HG02759 (cell line): ENCODE results near the gene HPSE2.

Source experiments
- ATAC-seq: cut with Tn5 transposase; IDR thresholded peaks from one replicate; pipeline ENCODE4 v1.9.1; 2021; ENCODE audit warnings: mild to moderate bottlenecking, moderate library complexity; ENCODE audit not compliant: unreplicated experiment

HPSE2 gene

DNA sequence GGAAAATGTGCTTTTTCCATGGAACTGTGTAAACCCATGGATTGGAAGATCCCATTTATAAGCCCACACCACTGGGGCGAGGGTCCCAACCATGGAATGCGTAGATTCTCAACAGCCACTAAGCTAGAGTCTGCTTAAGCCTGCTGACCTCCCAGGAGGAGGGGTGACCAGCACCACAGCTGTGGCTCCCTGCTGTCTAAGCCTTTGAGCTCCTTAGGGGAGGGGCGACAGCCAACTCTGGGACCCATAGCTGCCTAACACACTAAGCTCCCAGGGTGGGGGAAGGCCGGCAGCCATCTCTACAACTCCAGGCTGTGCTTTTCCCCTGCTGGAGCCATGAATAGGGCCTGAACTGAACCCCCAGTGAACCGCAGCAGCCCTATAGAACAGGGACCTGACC lies 539.1 kb downstream of the HPSE2 start:
- no peak for ATAC-seq

DNA sequence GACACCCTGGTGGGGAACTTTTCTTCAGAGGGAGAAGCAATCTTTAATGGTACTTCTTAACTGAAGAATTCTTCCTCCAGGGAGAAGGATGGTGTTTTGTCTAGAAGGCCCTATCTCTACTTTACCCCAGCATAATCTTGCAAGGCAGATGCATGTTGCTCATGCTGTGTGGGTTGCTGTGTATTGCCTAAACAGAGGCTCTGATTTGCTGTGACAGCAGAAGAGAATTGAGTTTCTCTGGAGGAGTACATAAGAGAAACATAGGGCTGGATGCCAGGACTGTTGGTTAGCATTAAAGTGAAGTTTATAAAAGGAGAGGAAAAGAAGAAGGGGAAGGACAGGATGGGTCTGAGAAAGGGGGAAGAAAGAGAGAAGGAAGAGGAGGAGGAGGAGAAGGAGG lies 540.8 kb downstream of the HPSE2 start:
- no peak for ATAC-seq

DNA sequence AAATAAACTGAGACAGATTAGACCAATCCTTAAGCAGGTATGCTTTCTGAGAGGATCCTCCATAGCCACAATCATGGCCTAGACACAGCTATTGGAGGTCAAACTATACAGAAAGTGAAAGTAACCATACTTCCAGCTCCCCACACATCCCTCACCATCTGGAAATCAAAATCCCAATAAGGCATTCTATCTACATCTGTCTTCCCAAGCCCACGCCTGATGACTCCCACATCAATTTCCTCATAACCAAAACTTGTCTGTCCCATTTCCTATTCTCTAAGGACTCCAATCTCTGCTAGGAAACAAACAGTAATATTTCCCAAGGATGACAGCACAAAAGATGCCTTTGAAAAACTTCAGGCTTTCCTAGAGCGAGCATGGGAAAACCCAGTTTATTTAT lies 541.6 kb downstream of the HPSE2 start:
- ATAC-seq: no peak

DNA sequence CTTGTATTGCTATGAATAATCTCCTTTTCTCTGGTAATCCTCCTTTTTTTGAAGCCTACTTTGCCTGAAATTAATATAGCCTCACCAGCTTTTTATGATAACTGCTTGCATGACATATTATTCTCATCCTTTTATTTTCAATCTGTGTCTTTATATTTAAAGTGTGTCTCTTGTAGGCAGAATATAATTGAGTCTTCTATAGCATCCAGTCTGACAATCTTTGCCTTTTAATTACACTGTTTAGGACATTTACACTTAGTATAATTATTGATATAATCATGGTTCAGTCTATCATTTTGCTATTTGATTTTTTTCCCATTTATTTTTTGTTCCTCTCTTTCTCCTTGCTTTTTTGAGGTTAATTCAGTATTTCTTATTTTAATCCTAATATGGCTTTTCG lies 548.0 kb downstream of the HPSE2 start:
- ATAC-seq: no peak

DNA sequence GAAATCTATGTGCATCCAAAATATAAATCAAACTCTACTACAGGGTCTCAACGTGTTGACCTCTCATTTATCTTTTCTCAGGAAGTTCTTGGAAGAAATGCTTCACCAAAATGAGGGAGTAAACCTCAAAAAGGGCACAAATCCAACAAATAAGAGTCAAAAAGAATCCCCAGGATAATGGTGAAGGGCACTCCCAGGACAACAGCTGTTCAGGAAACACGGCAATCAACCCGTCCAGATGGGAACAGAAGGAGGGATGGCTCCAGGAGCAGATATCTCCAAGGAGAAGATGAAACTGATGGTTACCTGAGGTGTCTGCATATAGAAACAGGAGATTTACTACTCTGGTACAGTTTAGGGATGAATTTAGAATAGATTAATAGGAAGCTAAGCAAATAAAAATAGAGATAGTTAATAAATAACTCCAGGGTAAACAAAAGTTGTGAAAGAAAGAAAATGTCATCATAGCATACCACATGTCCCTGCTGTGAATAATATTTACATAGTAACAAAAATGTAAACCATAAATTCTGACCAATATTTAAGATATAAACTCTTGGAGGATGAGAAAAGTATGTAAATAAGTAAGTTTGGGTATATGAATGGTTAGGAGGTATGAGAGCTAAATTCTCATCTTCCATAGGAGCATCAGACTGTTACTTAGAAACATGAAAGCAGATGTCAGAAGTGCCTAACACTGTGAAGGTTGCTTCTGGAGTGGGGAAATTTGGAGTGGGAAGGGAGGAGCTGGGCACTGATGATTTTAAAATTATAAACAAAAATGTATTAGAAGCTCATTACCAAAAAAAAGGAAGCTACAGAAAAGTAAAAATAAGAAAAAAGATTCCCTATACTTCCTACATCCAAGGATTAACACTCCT lies 551.4 kb downstream of the HPSE2 start:
- no peak for ATAC-seq

DNA sequence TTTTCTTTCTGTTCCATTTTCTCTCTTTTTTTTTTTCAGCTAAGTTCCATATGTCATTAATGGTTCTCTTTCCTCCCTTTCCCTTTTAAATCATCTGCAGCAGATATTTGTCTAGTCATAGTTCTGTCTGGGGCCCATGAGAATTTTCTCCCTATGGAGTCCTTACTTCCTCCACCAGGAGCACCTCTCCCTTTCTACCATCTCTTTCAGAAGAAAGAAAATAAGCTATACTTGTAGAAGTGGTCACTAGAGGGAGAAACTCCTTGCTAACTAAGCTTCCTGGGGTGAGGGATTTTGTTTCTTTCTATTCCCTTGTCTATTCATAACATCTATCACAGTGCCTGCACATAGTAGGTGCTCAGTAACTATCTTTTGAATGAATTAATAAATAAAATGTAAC lies 558.8 kb downstream of the HPSE2 start:
- ATAC-seq: no peak

DNA sequence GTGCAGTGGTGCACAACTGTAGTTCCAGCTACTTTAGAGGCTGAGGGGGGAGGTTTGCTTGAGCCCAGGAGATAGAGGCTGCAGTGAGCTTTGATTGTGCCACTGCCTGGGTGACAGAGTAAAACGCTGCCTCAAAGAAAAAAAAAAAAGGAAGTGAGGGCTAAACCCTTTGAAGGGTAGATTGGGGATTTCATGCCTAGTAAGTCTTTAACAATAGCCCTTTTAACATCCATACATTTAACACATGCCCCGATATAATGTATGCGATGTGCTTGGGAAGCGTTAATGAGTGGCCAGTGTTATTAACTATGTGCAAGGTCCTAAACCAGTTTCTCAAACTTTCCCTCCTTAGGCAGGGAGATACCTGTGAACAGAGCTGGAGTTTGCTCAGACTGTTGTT lies 559.8 kb downstream of the HPSE2 start:
- ATAC-seq: no peak

DNA sequence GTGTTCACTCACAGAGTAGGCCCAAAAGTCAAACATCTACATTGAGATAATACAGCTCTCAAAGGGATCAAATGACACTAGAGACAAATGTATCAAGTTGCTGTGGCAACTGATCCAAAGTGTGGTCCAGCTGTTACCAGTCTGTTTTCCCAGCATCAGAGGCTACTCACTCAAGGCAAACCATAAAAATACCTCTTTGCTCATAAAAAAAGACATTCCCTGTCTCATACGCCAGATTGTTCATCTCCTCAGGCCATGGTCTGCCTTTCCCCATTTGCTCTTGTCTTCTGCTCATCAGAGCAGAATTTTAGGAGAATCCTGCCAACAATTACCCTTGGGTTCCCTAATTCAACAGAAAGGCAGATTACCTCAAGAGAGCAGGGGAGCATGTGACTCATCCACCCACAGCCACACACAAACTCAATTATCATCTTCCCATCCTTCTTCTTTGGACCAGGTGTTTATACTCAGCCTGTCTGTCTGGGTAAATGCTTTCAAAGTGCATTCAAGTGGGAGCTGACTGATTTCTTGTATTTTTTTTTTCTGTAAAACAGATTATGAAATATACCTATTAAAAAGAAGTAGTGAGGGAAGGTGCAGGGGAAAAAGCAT lies 562.4 kb downstream of the HPSE2 start:
- ATAC-seq: no peak

DNA sequence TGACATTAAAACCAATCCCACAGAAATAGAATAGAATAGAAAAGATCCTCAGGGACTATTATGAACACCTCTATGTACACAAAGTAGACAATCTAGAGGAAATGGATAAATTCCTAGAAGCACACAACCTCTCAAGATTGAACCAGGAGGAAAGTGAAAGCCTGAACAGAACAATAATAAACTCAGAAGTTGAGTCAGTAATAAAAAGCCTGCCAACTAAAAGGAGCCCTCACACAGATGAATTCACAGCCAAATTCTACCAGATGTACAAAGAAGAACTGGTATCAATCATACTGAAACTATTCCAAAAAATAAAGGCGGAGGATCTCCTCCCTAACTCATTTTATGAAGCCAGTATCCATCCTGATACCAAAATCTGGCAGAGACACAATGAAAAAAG lies 568.6 kb downstream of the HPSE2 start:
- no peak for ATAC-seq

DNA sequence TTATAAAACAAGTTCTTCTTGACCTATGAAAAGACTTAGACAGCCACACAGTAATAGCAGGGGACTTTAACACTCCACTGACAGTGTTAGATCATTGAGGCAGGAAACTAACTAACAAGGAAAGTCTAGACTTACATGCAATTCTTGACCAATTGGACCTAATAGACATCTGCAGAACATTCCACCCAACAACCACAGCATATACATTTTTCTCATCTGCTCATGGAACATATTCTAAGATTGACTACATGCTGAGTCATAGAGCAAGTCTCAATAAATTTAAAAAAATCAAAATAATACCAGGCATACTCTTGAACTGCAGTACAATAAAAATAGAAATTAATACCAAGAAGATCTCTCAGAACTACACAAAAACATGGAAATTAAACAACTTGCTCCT lies 569.4 kb downstream of the HPSE2 start:
- ATAC-seq: no peak

DNA sequence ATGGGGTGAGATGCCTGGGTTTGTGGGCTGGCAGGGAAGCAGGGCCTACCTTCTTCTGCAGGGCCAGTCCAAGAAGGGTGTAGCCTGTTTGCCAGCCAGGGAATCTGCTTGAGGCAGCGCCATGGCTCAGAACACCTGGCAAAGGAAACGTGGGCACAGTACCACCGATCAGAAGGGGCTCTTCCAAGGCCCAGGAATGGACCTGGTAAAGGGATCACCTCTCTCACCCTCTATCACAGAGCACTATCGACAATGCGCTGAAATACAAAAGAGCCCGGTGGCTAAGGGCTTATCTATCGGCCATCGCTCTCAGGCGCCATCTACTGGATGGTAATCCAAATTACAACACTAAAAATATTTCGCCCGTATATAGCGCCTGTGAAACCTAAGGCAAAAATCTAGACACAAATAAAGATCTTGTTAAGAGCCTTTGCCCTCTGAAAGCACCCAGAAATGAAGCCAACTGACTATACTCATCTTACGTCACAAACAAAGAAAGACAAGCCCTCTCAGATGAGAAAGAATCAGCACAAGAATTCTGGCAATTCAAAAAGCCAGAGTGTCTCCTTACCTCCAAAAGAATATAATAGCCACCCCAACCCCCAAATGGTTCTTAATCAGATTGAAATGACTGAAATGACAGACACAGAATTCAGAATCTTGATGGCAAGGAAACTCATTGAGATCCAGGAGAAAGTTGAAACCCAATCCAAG lies 571.2 kb downstream of the HPSE2 start:
- peak; percentile 49 for ATAC-seq

DNA sequence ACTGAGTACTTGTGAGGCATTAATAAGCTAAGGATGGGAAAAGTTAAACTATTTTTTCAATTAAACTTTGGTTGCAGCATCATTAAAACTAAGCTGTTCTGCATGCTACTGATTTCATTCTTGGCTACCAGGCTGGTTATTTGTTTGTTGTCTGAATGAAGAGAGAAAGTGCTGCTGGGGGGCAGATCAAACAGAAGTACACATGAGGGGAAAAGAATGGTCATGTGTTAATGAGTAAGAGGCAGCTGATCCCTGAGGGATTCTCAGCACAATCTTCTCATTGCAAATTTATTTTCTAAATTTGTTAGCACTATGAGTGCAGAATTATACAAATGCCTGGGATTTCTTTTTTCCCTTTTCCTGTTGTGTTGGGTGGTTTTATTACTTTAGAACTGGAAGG lies 575.7 kb downstream of the HPSE2 start:
- ATAC-seq: no peak

DNA sequence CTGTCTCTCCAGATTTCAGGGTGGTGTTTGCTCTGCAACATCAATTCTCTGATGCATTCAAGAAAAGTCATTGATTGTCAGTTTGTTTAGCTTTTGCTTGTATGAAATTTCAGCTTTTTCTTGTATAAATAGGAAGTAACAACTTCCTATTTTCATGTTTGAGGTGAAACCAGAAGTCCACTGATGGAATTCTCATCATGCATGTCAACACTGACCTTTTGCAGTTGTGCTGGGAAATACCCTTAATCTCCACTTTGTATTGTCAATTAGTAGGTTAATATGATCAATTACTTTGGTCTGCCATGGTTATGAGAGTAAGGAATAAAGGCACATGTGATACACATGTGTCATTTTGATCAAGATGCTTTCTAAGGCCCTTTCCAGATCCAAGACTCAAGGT lies 580.2 kb downstream of the HPSE2 start:
- ATAC-seq: no peak

DNA sequence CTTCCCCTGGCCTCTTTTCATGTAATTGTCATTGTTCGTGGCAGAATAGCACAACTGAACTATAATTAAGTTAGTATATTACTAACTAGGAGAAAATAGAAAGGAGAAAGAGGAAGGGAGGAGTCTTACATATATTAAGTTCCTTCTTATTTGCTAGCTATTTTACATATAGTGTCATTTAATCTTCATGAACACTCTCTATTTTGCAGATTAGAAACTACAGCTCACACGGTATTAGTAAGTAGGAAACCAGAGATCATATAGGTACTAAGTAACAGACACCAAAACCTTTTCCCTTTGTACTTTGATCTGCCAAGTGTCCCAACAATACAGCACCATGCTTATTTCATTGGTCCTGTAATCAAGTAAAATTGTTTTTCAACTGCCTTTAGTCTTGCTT lies 586.5 kb downstream of the HPSE2 start:
- ATAC-seq: no peak

DNA sequence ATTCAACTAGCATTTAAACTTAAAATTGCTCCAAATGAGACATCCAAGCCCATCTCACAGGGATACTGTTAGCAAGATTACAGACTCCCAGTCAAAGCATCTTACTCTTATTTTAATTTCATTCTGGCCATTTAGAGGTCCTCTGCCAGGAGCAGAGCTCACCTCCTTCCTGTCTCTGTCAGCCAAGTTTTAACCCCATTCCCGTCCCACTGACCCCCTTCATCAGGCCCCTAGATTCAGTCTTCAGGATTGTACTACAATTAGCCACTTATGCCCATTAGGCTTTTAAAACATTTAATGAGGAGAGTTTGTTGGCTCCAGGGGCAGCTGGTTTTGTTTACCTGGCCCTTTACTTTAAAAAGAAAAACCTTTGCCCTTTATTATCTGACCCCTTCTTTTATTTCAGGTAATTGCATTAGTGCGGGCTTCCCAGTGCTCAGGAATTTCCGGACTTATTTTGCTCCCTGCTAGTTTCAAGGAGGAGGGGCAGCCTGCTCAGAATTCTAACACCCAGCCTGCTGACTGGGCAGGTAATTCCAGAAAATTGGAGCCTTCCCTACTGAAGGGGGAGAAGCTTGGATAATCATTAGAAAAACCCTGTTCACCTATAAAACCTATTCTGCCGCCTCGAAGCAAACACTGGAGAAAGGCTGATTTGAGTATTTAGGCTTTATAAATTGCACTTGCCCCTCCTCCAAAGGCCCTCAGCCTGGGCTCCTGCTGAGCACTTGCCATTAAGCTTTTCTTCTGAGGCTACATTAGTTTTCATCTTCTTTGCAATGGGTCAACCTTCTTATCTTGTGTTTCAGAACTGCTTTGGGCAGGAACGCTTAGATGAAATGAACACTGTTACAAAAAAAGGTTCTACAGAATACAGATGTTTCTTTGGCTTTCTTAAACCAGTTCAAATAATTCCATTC lies 588.4 kb downstream of the HPSE2 start:
- ATAC-seq: no peak

DNA sequence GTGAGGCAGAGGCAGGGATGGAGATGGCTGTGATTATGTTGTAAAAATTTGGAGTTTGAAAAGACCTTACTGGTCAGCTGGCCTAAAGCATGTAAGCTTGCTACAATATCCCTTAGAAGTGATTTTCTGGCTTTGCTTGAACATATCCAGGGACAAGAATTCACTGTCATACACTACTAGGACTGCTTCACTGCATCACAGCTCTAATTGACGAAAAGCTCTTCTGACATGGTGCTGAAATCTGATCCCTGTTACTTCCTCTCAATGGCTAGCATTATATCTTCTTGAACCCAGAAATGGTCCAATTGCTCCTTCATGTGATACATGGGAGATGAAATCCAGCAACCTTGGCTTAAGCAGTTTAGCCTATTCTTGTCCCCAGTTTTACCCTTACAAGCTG lies 591.2 kb downstream of the HPSE2 start:
- ATAC-seq: no peak

DNA sequence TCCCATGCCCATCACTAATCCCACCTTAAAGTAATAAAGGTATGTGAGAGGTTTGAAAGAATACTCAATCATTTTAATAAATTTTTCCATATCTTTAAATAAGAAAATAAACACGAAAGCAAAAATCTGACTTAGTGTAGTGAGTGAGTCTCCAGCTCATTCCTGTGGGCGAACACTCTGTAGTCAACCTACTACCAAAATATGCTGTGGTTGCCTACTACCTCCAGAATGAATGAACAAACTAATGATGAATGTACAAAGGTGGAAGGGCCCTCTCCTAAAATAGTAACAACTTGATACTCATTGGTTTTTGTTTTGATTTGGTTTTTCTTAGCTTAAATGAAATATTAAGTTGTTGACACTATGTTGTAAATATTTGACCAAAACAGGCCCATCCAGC lies 593.4 kb downstream of the HPSE2 start:
- no peak for ATAC-seq

DNA sequence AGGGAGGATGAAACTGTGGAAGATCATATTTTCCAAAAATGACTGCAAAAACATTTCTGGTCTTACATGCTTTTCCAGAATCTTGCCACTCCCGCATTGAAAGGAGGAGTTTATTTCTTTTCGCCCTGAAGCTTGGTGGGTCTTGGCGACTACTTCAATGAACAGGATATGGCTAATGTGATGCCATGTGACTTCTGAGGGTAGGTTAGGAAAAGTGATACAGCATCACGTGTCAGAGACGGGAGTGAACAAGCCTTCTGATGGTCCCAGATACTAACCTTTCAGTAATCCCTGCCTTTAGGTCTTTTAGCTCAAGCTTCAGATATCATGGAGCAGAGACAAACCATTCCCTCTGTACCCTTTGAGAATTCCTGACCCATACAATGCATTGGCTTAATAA lies 596.7 kb downstream of the HPSE2 start:
- ATAC-seq: no peak

DNA sequence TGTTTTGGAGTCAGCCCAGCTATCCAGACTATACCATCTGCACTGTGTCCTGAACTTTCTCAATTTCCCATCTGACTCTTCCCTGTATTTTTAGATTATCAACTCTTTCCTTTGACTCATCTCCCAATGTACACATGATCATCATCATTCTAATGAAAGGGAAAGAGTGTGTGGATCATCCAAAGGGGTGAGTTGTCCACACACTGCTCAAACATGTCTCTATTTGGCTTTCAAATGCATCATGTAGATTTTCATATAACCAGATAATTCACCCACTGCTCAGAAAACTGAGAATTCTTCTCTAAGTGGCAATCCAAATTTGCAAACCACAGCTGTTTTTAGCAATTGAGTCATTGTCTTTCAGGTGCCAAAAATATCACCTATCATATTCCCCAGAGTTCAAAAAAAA lies 598.7 kb downstream of the HPSE2 start:
- ATAC-seq: no peak

DNA sequence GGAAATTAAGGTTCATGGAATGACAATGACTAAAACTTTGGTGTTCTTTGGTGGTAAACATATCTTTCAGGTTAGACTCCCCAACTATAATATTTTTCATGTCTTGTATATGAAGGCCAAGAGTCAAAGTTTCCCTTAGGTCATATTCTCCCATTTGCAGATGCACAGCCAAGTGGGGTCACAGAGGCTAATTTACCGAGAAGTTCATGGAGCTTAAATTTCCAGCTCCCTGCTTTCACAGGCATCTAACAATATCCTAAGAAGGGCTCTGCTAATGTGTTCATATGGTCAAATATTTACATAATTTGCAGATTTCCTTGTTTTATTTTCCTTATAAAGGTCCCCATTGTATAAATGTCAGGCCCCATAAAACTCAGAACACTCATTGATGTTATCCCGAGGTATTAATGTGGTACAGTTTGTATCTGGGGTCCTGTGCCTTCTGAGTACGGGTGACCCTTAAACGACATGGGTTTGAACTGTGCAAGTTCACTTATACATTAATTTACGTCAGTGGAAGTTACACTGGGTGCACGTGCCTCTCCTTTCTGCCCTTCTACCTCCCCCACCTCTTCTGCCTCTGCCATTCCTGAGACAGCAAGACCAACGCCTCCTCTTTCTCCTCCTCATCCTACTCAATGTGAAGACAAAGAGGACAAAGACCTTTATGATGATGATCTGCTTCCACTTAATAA lies 603.0 kb downstream of the HPSE2 start:
- no peak for ATAC-seq
